WI38 (cell line): Measurements from ENCODE around the gene C16orf95.

Source experiments
- H3K4me3 ChIP-seq: 2 replicates; pipeline ENCODE4 v1.5.1; 2011; ENCODE audit warnings: low read depth, mild to moderate bottlenecking, control low read depth, low read length
- TF ChIP-seq, protein P1 (sequence below): IDR thresholded peaks from 2 replicates; pipeline ENCODE4 v1.5.1; 2012; ENCODE audit warnings: low read depth, mild to moderate bottlenecking, control low read depth, low read length

Gene C16orf95

DNA sequence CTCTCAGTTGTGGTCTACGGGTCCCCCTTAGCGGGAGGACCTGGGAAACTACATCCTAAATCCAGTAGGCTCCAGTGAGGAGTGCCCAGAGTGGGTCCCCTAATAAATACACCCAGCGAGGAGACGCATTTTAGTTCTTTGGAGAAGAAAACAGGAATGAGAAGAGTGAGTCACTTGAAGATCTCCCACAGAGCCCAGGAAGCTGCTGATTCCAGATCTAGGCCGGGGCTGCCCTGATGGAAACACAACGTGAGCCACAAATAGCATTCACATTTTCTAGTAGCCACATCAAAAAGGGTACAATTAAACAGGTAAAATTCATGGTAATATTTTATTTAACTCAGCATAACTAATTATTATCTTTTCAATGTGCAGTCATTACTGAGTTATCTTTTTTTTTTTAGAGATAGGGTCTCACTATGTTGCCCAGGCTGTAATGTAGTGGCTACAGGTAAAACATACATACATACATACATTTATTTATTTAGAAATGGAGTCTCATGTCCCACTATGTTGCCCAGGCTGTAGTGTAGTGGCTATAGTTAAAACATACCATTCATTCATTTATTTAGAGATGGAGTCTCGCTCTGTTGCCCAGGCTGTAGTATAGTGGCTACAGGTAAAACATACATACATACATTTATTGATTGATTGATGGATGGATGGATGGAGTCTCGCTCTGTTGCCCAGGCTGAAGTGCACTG is 44.9 kb upstream of the C16orf95 start:
- no peak overlapping the region for H3K4me3 ChIP-seq
- TF ChIP-seq, protein P1, sequence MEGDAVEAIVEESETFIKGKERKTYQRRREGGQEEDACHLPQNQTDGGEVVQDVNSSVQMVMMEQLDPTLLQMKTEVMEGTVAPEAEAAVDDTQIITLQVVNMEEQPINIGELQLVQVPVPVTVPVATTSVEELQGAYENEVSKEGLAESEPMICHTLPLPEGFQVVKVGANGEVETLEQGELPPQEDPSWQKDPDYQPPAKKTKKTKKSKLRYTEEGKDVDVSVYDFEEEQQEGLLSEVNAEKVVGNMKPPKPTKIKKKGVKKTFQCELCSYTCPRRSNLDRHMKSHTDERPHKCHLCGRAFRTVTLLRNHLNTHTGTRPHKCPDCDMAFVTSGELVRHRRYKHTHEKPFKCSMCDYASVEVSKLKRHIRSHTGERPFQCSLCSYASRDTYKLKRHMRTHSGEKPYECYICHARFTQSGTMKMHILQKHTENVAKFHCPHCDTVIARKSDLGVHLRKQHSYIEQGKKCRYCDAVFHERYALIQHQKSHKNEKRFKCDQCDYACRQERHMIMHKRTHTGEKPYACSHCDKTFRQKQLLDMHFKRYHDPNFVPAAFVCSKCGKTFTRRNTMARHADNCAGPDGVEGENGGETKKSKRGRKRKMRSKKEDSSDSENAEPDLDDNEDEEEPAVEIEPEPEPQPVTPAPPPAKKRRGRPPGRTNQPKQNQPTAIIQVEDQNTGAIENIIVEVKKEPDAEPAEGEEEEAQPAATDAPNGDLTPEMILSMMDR = no peak

DNA sequence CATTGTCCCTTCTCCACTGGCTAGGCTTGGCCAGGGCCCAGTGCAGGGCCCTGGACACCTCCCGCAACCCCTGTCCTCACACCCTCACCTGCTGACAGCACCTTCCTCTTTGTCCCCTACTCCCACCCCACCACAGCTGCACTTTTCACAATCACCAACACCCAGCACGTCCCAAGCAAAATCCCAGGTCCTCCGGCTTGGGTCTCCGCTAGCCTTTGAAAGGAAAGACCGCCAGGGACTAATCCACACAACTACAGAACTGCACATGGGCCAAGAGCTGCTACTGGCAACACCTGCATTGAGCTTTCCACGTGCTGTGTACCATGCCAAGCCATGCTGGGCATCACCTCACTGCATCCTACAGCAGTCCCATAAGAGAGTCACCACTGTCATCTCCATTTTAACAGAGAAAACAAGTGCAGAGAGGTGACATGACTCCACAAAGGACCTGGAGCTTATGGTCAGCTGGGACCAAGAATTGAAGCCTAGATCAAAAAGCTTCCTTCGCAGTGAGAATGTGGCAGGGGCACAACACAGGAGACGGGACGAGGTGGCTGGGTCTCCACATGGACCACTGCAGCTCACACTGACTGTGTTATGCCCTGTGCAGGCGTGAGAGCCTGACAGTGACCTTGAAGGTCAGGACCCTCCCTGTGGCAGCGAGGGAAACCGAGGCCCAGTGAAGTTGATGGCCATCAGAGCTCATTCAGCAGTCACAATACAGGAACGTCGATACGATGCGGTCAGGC is 43.8 kb upstream of the C16orf95 start:
- TF ChIP-seq, protein P1 = no peak
- H3K4me3 ChIP-seq = no peak overlapping the region

DNA sequence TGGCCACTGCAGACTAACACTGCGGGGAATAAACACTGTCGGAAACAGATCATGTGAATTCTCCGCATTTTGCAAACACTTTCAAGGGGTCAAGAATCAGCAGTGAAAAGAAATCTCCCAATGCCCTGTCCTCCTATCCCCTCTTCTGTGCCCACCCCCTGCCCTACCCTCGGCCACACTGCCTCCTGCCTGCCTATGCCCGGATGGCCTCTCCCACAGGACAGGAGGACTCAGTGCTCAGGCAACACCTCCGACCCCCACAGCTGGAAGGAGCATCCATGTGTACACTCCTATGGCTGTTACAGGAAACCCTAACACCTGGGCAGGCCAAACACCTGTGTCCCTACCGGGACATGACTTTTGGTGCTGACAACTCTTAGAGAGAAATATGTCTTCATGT is 41.9 kb upstream of the C16orf95 start:
- H3K4me3 ChIP-seq = no peak overlapping the region
- TF ChIP-seq, protein P1 = no peak

DNA sequence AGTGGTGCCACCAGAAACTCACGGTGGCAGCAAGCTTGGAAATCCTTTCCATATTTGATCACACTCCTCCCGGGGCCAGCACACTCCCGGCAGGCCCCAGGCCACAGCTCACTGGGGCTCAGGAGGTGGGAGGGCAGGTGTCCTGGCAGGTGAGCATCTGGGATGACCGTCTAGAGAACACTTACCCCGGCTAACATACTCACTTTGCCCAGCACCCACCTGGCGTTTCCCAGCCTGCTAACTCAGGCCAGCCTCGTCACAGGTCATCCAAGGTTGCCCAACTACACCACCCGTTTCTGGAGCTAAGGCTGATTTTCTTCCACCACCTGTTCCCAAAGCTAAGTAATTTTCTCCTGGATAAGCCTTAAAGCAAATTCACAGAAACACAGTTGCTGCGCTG is 41.5 kb upstream of the C16orf95 start:
- TF ChIP-seq, protein P1 = no peak
- no peak overlapping the region for H3K4me3 ChIP-seq

DNA sequence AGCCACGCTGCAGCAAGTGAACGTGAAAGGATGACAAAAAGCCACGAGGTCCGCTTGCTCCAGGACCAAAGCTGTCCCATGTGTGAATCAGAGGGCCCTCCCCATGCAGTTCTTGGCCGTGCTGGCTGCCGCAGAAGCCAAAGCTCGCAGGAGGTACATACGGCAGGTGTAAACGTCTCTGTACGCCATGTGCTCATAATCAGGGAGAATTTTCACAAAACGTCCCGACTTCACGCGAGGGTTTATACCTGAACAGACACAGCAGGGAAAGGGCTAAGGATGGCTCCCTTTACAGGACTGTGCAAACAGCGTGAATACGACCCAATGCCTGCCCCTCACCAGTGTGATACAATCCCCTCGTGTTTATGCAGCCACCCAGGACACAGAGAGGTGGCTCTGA is 41.1 kb upstream of the C16orf95 start:
- H3K4me3 ChIP-seq = no peak overlapping the region
- TF ChIP-seq, protein P1 = no peak

DNA sequence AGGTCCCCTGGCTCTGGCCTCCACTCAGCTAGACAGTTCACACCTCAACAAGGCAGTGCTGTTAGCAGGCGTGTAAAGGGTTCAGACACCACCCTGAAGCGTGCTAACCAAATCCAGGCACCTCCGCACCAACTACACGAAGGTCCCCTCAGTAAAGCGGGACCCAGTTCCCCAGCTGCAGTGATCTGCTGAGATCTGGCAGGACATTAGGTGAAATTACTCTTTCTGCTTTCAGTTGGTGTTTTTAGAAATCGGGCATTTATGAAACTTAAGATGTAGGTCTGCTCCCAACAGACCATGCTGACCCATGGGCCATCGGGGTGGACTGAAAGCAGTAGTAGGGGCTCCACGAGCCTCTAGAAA is 39.3 kb upstream of the C16orf95 start:
- no peak overlapping the region for H3K4me3 ChIP-seq
- TF ChIP-seq, protein P1 = no peak

DNA sequence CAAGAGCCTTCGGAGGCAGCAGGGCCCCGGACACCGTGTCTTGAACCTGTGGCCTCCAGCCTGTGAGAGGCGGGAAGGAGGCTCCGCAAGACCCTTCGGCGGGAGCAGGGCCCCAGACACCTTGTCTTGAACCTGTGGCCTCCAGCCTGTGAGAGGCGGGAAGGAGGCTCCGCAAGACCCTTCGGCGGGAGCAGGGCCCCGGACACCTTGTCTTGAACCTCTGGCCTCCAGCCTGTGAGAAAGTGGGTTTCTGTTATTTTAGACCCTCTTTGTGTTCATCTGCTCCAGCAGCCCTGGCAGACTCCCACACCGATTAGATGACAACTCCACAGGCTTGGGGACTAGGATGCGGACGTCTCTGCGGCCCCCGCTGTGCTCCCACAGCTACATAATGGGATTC is 36.4 kb upstream of the C16orf95 start:
- no peak overlapping the region for H3K4me3 ChIP-seq
- TF ChIP-seq, protein P1 = no peak
